EH (cell line): Measurements from ENCODE around the gene RIMS3.

Experiments used
- DNase-seq: peaks from one replicate; pipeline ENCODE4 v3.0.0-alpha.2; 2015; ENCODE audit warnings: low read depth

The RIMS3 gene

GRCh38 chr1:40653851-40654537 is 11.5 kb downstream of the RIMS3 start:
- DNase-seq, result no peak

GRCh38 chr1:40652979-40653378 is 12.5 kb downstream of the RIMS3 start:
- DNase-seq, result no peak

GRCh38 chr1:40652468-40652867 is 13.0 kb downstream of the RIMS3 start:
- DNase-seq, result no peak

GRCh38 chr1:40651138-40651857 is 14.2 kb downstream of the RIMS3 start:
- no peak for DNase-seq

GRCh38 chr1:40650075-40650474 is 15.4 kb downstream of the RIMS3 start:
- DNase-seq, result no peak

GRCh38 chr1:40649592-40649930 is 15.9 kb downstream of the RIMS3 start:
- DNase-seq, result no peak

- no peak for DNase-seq
Measured at GRCh38 chr1:40648928-40649591, 16.4 kb downstream of the RIMS3 start.

- DNase-seq, result no peak
Measured at GRCh38 chr1:40648200-40648599, 17.3 kb downstream of the RIMS3 start.

GRCh38 chr1:40646315-40646714 is 19.2 kb downstream of the RIMS3 start:
- DNase-seq, result peak; percentile 13

- no peak for DNase-seq
Measured at GRCh38 chr1:40645118-40645680, 20.3 kb downstream of the RIMS3 start.

GRCh38 chr1:40641601-40642242 is 23.8 kb downstream of the RIMS3 start:
- DNase-seq, result no peak

- no peak for DNase-seq
Measured at GRCh38 chr1:40640314-40641076, 25.0 kb downstream of the RIMS3 start.

- DNase-seq, result peak; percentile 12
Measured at GRCh38 chr1:40638097-40639036, 27.1 kb downstream of the RIMS3 start.

GRCh38 chr1:40637470-40638007 is 27.9 kb downstream of the RIMS3 start:
- DNase-seq, result no peak

- no peak for DNase-seq
Measured at GRCh38 chr1:40636777-40637176, 28.7 kb downstream of the RIMS3 start.

GRCh38 chr1:40635763-40636500 is 29.6 kb downstream of the RIMS3 start:
- no peak for DNase-seq

GRCh38 chr1:40634901-40635655 is 30.4 kb downstream of the RIMS3 start:
- peak; percentile 19 for DNase-seq

- DNase-seq, result no peak
Measured at GRCh38 chr1:40633931-40634376, 31.5 kb downstream of the RIMS3 start.

- no peak for DNase-seq
Measured at GRCh38 chr1:40633523-40633922, 32.0 kb downstream of the RIMS3 start.
